ENCODE data around the gene WFS1. TPM values are rescaled to one million over a fixed set of nuclear protein-coding genes. Genes with fewer than 3 reads are reported as not detected.
A peak's percentile ranks its signal among the peaks of the same experiment; 100 is the strongest.

Gene WFS1
- polyA plus RNA-seq, 3 donors: 20.1 to 29.3 (median 29.3) TPM

DNA sequence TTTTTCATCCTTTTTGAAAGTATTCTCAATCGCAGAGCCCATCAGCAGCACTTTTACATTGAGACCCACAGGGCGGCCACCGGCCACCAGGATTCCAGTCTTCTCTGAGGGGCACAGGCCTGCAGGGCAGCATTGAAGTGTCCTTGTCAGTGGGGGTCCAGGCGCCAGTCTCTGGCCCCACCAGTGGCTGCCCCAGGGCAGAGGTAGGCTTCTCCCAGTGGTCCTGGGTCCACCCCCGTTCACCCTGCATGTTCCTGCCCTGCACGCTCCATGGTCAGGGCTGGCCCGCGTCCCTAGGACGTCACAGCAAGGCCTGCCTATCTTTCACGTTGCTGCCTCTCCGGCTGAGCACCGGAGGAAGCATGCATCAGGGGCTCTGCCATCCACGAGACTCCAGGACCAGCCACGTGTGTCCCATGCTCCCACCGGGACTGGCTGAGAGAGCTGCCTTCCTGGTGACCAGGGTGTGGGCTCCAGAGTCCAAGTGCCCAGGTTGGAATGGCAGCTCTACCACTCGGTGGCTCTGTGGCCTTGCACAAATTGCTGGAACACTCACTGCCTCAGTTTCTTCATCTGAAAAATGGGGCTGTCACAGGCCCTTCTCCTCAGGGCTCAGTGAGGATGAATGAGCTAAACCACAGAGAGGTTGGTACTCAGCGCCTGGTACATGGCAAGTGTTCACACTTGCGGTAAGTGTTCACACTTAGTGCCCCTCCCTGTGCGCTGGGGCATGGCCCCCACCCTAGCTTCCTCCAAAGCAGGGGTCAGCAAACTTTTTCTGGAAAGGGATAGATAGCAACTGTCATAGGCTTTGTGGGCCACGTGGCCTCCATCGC lies 38.6 kb upstream of the WFS1 start:
- no peak for DNase-seq (ENCODE audit: extremely low read depth in 1 of 11, low read depth in 9 of 11, low spot score in 4 of 11)

DNA sequence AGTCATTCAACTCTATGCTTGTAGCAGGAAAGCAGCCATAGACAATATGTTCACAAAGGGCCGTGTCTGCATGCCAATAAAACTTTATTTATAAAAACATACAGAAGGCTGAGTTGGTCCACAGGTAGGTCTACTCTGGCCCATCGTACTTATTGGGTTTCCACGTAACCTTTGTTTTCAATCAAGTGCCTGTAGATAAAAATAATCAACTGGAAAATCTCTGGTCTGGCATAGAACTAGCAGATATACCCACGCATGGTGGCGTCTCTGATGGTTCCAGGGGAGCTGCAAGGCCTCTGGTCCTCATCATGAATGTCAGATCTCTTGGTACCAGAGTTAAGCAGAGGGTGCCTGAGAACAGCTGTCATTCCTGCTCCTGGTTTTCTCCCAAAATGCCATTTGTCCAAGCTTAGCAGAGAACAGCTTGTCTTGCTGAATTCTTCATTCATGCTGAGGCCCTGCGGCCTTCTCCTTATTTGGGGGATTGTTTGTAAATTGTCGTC lies 37.9 kb upstream of the WFS1 start:
- DNase-seq (ENCODE audit: extremely low read depth in 1 of 11, low read depth in 9 of 11, low spot score in 4 of 11): no peak

DNA sequence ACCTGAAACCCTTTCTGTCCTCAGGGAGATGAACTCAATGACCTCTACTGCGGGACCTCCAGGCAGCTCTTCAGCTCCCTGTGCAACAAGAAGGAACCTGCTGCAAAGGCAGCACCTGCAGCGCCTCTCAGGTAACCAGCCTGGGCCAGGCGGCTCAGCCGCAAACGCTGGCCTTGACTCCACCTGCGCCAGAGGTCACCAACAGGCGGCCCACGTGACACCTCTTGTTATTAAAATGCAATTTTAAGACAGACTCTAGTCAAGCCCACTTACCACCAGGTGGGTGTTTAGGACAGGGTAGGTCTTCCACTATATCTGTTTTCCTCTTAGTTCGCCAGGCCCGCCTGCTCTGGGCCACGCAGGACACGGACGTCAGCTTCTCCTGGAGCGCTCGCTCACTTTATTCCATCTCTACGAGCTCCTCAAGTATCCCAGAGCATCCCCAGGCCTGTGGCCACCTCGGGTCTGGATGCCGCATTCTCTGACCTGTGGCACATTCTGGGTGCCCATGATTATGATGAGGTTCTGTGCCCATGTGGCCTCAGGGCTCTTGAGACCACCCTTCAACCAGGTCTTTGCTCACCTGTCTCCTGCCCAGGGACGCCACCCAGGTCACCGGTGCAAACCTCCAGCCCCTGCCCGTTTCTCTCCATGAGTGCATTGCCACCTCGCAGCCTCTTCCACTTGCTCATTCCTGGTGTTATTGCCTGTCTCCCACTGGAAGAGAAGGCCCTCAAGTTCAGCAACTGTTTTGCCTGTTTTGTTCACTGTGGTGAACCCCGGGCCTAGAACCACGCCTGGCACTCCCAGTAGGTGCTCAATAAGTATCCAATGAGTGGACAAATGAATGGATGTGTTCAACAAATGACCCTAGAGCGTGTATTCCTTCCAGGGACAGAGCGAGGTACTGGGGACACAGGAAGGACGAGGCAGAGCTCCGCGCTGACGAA lies 36.5 kb upstream of the WFS1 start:
- DNase-seq (ENCODE audit: extremely low read depth in 1 of 11, low read depth in 9 of 11, low spot score in 4 of 11): no peak

DNA sequence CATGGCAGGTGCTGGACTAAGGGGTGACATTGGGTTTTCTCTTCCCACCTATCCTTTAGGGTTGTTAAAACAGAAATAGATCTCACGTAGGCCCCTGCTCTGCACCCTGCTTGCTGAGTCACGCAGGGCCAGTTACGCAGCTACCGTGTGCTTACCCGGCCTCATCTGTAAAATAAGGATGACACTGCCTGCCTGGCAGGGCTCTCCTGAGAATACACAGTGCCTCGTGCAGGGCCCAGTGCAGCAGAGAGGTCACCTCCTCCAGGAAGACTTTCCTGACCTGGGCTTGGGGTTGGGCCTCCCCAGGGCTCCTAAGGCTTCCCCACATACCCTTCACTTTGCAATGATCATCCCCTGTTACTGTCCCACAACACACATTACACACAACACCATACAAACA lies 35.7 kb upstream of the WFS1 start:
- no peak for DNase-seq (ENCODE audit: extremely low read depth in 1 of 11, low read depth in 9 of 11, low spot score in 4 of 11)

DNA sequence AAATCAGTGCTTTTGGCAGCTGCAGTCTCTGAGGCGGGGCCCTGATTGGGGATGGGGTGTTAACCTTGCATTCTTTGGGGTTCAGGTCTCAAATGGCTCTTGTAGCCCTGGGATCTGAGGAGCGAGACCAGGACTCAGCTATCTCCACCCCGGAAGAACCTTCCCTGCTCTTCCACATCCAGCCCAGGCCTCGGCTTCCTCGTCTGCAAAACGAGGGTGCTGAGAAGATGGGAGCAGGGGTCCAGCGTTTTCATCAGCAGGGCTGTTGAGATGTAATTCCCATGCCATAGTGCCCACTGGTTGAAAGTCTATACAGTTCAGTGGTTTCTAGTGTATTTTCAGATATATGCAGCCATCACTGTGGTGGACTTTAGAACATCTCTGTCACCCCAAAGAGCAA lies 34.6 kb upstream of the WFS1 start:
- no peak for DNase-seq (ENCODE audit: extremely low read depth in 1 of 11, low read depth in 9 of 11, low spot score in 4 of 11)

DNA sequence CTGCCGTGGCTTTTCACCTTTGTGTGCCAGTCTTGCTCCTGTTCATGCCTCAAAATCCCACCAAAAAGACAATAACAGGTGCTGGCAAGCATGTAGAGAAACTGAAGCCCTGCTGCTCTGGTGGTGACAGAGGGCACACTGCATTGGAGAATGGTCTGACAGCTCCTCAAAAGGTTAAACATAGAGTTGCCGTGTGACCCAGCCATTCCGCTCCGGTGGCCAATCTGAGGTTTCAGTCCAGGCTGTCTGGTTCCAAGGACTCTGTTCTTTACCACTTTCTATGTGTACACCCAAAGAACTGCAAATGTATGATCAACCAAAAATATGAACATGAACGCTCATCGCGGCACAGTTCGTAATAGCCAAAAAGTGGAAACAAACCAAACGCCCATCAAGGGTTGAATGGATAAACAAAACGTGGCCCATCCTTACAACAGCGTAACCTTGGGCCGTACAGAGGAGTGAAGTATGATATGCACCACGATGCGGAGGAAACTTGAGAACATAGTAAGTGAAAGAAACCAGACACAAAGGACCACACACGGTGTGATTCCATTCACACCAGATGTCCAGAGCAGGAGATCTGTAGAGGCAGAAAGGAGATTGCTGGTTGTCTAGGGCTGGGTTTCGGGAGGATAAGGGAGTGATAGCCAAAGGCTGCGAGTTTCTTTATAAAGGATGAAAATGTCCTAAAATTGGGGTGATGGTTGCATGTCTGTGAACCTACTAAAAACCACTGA lies 33.6 kb upstream of the WFS1 start:
- DNase-seq (ENCODE audit: extremely low read depth in 1 of 11, low read depth in 9 of 11, low spot score in 4 of 11): no peak

DNA sequence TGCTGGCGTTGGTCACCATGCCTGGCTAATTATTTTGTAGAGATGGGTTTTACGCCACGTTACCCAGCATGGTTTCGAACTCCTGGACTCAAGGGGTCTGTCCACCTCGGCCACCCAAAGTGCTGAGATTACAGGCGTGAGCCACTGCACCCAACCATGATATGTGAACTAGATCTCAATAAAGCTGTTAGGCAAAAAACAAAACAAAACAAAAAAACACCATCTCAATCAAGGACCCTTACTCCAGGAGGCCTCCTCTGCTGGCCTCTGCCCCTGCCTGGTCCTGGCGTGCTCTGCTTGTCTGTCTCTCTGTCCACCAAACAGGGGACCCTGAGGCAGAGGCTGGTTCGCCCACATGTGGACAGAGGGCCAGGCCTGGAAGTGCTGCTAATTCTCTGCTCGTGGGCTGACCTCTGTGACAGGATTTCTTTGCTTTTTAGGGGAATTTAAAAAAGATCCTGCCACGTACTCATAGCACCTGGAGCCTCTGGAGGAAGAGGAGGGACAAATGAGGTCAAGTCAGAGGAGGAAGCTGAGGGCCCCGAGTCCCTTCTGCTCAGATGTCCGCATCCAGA lies 32.7 kb upstream of the WFS1 start:
- DNase-seq (ENCODE audit: extremely low read depth in 1 of 11, low read depth in 9 of 11, low spot score in 4 of 11): no peak

DNA sequence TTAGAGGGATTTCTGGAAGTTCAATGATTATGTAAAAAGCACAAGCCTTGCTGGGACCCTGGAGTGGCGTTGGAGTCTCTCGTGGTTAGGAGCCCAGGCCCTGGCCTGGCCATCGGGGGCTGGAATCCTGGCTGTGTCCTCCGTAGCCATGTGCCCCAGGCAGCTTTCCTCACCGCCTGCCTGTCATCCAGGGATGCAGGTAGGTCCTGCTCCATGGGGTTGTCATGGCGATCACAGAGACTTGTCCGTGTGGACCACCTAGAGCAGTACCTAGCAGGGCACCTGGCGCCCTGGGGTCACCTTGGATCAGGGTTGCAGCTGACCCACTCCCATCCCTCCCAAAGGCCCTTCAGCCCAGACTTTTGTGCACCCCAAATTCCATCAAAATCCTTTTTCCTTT lies 30.2 kb upstream of the WFS1 start:
- DNase-seq (ENCODE audit: extremely low read depth in 1 of 11, low read depth in 9 of 11, low spot score in 4 of 11): no peak

DNA sequence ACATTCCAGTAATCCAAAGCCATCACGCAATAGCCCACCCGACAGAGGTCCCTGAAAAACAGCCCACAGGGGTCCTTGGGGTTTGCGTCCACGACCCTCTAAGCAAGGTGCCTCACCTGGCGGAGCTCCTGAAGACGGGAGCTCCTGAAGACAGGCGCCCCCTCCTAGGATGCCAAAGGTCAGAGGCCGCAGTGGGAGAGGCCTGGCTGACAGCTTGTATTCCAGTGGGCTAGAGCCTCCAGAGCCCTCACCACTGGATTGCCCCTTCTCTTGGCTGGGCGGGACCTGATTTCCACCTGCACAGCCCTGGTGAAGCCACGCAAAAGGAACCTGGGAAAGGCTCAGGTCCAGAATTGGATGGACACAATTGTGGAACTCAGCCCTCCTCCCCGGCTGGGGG lies 29.7 kb upstream of the WFS1 start:
- DNase-seq (ENCODE audit: extremely low read depth in 1 of 11, low read depth in 9 of 11, low spot score in 4 of 11): no peak

DNA sequence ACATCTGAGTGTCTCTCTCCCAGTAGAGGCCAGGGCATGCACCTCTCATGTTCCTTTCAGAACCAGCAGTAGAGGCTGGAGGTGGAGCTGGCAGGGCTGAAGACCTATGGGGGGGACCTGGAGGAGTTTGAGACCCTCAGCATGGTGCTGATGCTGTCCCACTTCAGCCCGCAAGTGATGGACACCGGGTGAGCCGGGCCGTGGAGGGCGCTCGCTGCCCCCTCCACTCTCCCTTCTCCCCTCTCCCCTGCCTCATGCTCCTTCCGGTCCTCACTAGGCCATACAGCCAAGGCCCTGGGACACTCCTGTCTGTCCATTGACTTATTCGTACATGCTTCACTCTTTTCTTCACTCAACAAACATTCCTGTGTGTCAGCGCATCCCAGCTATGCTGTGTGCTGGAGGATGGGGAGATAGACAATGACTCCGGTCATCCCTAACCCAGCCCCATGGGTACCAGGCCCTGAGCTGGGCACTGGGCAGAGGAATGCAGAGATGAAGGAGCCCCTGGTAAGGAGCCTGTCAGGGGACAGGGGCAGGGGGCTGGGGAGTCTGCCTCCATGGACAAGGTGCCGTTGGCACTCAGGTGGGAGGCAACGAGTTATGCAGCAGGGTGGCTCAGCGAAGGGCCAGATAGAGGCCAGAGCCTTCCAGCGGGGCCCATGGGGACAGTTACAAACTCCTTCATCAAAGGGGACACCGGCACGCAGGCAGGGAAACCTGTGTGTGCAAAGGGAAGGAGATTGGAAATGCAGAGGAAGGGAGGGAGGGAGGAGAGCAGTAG lies 28.4 kb upstream of the WFS1 start:
- no peak for DNase-seq (ENCODE audit: extremely low read depth in 1 of 11, low read depth in 9 of 11, low spot score in 4 of 11)

DNA sequence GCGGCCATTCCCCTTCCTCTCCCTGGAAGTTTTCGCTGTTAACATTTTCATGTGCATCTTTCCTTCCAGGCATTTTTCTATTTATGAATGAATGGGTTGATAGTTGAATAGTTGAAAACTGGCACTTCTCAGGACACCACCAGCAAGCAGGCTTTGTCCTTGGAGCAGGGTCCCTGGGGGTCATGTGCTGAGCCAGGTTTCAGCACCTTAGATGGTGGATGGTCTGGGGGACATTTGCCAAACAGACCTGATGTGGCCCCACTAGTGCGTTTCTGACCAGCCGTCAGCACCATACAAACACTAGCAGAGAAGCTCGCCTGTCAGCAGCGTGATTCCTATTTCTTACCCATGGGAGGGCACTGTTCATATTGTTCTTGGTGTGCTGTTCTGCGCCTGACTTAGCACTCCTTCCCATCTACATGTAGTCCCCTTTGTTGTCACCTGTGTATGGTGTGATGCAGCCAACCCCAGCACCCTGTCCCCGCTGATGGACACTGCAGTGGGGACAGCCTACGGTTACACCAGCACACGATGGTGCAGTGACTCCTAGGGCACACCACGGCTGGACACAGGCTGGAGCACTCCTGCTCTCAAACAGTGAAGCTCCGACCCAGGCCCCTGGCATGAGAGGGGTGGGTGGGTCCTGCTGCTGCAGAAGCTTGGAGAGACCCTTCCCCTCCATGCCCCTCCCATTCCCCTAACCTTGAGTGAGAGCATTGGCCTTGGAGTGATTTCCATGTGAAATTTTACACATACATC lies 27.2 kb upstream of the WFS1 start:
- DNase-seq (ENCODE audit: extremely low read depth in 1 of 11, low read depth in 9 of 11, low spot score in 4 of 11): no peak

DNA sequence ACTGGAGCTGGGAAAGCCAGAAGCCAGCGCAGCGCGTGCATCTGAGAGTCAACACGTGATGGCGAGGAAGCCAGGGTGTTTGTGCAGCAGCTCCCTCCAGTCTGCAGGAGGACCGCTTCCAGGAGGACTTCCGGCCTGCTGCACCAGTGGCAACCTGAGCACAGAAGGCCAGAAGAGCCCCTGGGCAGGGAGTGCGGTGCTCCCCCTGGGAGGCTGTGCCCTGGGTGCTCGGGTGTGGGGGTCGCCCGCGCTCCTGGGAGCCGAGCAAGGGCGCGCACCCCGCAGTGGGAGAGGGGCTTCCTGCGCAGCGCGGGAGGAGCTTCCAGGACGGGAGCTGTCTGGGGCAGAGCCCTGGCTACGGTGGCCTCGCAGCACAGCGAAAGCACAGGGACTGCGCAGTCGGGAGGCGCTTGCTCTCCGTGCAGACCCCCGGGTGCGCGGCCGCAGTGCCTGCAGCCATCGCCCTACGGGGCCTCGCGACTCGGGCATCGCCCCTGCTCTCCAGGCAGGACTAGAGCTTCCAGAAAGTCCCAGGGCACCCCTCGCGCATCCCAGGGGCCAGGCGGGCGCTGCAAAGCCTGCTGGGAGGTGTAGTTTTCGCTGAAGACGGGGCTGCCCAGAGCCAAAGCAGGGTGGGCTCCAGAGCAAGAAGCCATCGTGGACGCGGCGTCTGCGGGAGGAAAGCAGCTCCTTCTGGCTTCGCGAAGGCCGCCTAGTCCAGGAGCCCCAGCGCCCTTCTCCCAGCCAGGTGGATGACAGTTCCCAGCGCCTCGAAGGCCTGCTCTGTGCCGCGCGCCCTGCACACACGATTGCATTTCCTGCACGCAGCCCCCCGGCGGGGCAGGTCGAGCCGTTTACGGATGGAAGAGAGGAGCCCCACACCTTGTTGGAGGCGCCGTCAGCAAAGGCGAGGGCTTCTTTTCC lies 24.1 kb upstream of the WFS1 start:
- peak in 1 of 11 donors; percentile 26 for DNase-seq (ENCODE audit: extremely low read depth in 1 of 11, low read depth in 9 of 11, low spot score in 4 of 11)

DNA sequence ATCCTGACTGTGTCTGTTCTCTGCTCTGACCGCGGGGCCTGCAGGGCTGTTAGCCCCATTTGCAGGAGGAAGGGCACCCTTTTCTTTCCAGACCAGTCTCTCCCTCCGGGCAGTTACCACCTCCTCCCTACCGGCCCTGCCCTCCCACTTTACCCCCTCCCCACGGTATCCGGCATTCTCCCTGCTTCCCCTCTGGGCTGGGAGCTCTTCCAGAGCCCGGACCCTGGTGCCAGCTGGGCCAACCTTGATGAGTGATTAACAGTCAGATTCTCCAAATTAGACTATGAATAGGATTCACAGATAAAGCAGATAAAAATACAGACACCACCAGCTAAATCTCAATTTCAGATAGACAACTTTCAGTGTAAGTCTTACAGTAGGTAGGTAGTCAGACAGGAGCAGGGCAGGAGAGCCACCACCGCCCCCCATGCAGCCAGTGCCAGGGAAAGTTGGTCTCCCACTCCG lies 23.4 kb upstream of the WFS1 start:
- DNase-seq (ENCODE audit: extremely low read depth in 1 of 11, low read depth in 9 of 11, low spot score in 4 of 11): no peak

DNA sequence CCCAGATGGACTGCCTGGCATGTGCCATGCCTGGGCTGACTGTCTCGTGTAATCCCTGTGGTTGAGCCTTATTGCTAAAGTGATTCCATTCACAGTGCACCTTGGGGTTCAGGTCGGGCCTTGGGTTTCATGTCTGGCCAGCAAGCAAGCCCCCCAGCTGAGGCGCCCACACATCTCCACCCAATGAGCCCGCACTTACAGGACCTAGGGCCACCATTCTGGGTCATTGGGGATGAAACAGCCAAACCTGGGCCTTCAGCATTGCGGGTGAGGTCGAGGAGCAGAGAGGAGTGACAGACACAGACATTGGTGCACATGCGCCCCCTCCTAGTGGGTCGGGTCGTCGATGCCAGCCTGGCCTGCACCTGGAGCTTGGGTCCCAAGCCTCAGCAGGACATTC lies 21.3 kb upstream of the WFS1 start:
- no peak for DNase-seq (ENCODE audit: extremely low read depth in 1 of 11, low read depth in 9 of 11, low spot score in 4 of 11)

DNA sequence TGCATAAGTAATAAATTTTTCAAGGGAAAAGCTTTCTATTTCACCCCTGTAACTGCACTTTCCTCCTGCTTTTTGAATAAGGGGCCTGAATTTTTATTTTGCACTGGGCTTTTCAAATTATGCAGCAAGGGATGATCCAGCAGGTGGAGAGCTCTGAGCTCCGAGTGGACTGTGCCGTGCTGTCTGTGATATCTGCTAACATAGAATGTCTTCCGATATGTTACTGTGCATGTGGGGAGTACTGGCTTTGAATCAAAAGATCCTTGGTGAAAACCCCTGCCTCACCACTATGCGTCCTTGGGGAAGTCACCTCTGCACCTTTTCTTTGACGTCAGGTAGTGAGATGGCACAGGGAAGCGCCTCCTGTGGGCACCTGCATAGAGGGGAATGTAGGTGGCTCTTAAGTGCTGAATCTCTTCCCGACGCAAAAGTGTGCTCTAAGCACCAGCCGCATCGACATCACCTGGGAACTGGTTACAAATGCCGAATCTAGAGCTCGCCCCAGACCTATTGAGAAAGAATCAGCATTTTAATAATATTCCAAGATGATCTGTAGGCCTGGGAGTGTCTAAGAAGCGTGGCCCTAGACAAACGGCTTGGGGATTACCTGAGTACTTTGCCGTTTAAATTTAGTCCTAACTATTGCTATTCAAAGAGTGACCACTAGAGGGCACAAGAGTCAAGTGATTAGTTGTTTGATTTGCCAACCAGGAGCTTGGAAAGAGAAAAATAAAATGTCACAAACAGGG lies 19.2 kb upstream of the WFS1 start:
- peak in 7 of 11 donors; percentile 49 to 81 (median 67) for DNase-seq (ENCODE audit: extremely low read depth in 1 of 11, low read depth in 9 of 11, low spot score in 4 of 11)

DNA sequence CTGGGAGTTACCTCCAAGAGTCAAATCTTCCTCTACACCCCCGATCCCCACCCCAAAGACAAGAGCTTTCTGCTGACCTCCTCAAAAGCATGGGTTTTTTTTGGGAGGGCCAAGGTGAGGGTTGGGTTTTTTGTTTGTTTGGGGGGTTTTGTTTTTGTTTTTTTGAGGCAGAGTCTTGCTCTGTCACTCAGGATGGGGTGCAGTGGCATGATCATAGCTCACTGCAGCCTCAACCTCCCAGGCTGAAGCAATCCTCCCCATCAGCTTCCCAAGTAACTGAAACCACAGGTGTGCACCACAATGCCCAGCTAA lies 18.7 kb upstream of the WFS1 start:
- DNase-seq (ENCODE audit: extremely low read depth in 1 of 11, low read depth in 9 of 11, low spot score in 4 of 11): no peak

Measured in renal cortex interstitium (tissue), 11 donors.